IMR-90 (cell line): ENCODE data around the gene CNGB1. TPM values are rescaled to one million over a fixed set of nuclear protein-coding genes. Genes with fewer than 3 reads are reported as not detected.

Source experiments
- ATAC-seq: fragments of 200-7000 bp; cut with Tn5 transposase; 2 replicates; pipeline ENCODE4 v1.9.1; 2020; ENCODE audit warnings: low read depth, mild to moderate bottlenecking, moderate library complexity
- BruUV-seq: library from RNA; stranded (reverse); fragments of 400-500 nt; replicated peaks from 2 replicates; lab custom pipeline; 2021; lab: Mats Ljungman, UMichigan
- CTCF ChIA-PET: fragments of 300-600 bp; formaldehyde crosslinking; extraction: SDS; loops from one replicate; lab custom pipeline; 2021; ENCODE audit warnings: antibody characterized with exemption; lab: Yijun Ruan, JAX
- POLR2A ChIA-PET: fragments of 300-600 bp; sonication (Branson Sonifier 250); formaldehyde crosslinking; loops from one replicate; lab custom pipeline; 2022; ENCODE audit warnings: antibody characterized with exemption; ENCODE audit not compliant: unreplicated experiment; lab: Charles Lee
- DNase-seq: peaks from one replicate; pipeline ENCODE4 v3.0.0; 2013
- H2AFZ ChIP-seq: replicated peaks from 2 replicates; pipeline ENCODE3; 2013; ENCODE audit warnings: low read length, mild to moderate bottlenecking; ENCODE audit not compliant: poor library complexity
- H2AK5ac ChIP-seq: 2 replicates; pipeline ENCODE4 v1.6.1; 2013; ENCODE audit warnings: low read depth, low read length, inconsistent platforms
- H2AK9ac ChIP-seq: replicated peaks from 2 replicates; pipeline ENCODE3; 2013; ENCODE audit warnings: mild to moderate bottlenecking, low read depth, low read length, moderate library complexity; ENCODE audit not compliant: poor library complexity
- H2BK120ac ChIP-seq: 2 replicates; pipeline ENCODE4 v1.6.1; 2013; ENCODE audit warnings: low read depth, low read length, inconsistent platforms
- H2BK15ac ChIP-seq: 3 replicates; pipeline ENCODE4 v1.6.1; 2013; ENCODE audit warnings: low read depth, low read length, inconsistent platforms
- H2BK20ac ChIP-seq: 2 replicates; pipeline ENCODE4 v1.6.1; 2013; ENCODE audit warnings: low read depth, mild to moderate bottlenecking, inconsistent platforms, low read length, moderate library complexity
- H2BK5ac ChIP-seq: 2 replicates; pipeline ENCODE4 v1.6.1; 2013; ENCODE audit warnings: mild to moderate bottlenecking, low read depth, low read length, inconsistent platforms; ENCODE audit not compliant: poor library complexity, severe bottlenecking
- H3K14ac ChIP-seq: replicated peaks from 2 replicates; pipeline ENCODE4 v1.6.1; 2013; ENCODE audit warnings: low read depth, low read length, inconsistent platforms
- H3K18ac ChIP-seq: 2 replicates; pipeline ENCODE4 v1.6.1; 2013; ENCODE audit warnings: low read depth, low read length, control low read depth
- H3K23ac ChIP-seq: 2 replicates; pipeline ENCODE4 v1.6.1; 2013; ENCODE audit warnings: low read depth, low read length, inconsistent platforms
- H3K27ac ChIP-seq: 2 replicates; pipeline ENCODE4 v1.5.1; 2013; ENCODE audit warnings: mild to moderate bottlenecking, control low read depth, low read length; ENCODE audit not compliant: insufficient read depth
- H3K27me3 ChIP-seq: 2 replicates; pipeline ENCODE4 v1.6.1; 2013; ENCODE audit warnings: low read length; ENCODE audit not compliant: control insufficient read depth, insufficient read depth
- H3K36me3 ChIP-seq: 2 replicates; pipeline ENCODE4 v1.6.1; 2013; ENCODE audit warnings: low read length, mixed read lengths; ENCODE audit not compliant: control insufficient read depth, insufficient read depth
- H3K4ac ChIP-seq: 2 replicates; pipeline ENCODE4 v1.6.1; 2013; ENCODE audit warnings: low read depth, low read length, inconsistent platforms
- H3K4me1 ChIP-seq: 2 replicates; pipeline ENCODE4 v1.6.1; 2013; ENCODE audit warnings: low read length, mixed read lengths; ENCODE audit not compliant: control insufficient read depth, insufficient read depth
- H3K4me2 ChIP-seq: 2 replicates; pipeline ENCODE4 v1.6.1; 2013; ENCODE audit warnings: low read depth, mild to moderate bottlenecking, control low read depth, low read length, moderate library complexity
- H3K4me3 ChIP-seq: 2 replicates; pipeline ENCODE4 v1.5.1; 2013; ENCODE audit warnings: low read depth, mild to moderate bottlenecking, control low read depth, low read length, moderate library complexity; ENCODE audit not compliant: insufficient read depth
- H3K56ac ChIP-seq: 2 replicates; pipeline ENCODE4 v1.6.1; 2013; ENCODE audit warnings: low read length, inconsistent platforms; ENCODE audit not compliant: insufficient read depth; ENCODE audit errors: extremely low read depth
- H3K79me1 ChIP-seq, 2 experiments: 2 replicates each; pipeline ENCODE4 v1.6.1; 2013; ENCODE audit warnings: low read length in 2 of 2, inconsistent platforms in 1 of 2, low read depth in 1 of 2
- H3K9ac ChIP-seq: 2 replicates; pipeline ENCODE4 v1.6.1; 2013; ENCODE audit warnings: low read depth, low read length, control low read depth
- H3K9me1 ChIP-seq: 2 replicates; pipeline ENCODE4 v1.6.1; 2013; ENCODE audit warnings: low read length, inconsistent platforms; ENCODE audit not compliant: insufficient read depth
- H3K9me3 ChIP-seq: 2 replicates; pipeline ENCODE4 v1.6.1; 2013; ENCODE audit warnings: low read length; ENCODE audit not compliant: control insufficient read depth, insufficient read depth
- H4K20me1 ChIP-seq: 2 replicates; pipeline ENCODE4 v1.6.1; 2013; ENCODE audit warnings: low read length, inconsistent platforms; ENCODE audit not compliant: insufficient read depth
- H4K5ac ChIP-seq: 2 replicates; pipeline ENCODE4 v1.6.1; 2013; ENCODE audit warnings: mild to moderate bottlenecking, low read depth, low read length, control low read depth
- H4K8ac ChIP-seq, 2 experiments: 2 replicates each; pipeline ENCODE4 v1.6.1; 2013; ENCODE audit warnings: low read depth in 2 of 2, low read length in 2 of 2, control low read depth in 1 of 2, inconsistent platforms in 1 of 2
- H4K91ac ChIP-seq: 2 replicates; pipeline ENCODE4 v1.6.1; 2013; ENCODE audit warnings: low read depth, low read length, inconsistent platforms; ENCODE audit not compliant: insufficient read depth
- BHLHE40 ChIP-seq: fragments of 150-350 bp; IDR thresholded peaks from 2 replicates; pipeline ENCODE4 v1.6.1; 2016; ENCODE audit warnings: mild to moderate bottlenecking, low read depth, low read length
- CHD1 ChIP-seq: IDR thresholded peaks from 2 replicates; pipeline ENCODE4 v1.6.1; 2012; ENCODE audit warnings: low read depth, low read length, improper control_type of control experiment
- CTCF ChIP-seq: conservative IDR thresholded peaks from 2 replicates; pipeline ENCODE4 v1.5.1; 2012; ENCODE audit warnings: mild to moderate bottlenecking, low read depth, low read length, improper control_type of control experiment
- MAFK ChIP-seq: IDR thresholded peaks from 2 replicates; pipeline ENCODE4 v1.6.1; 2012; ENCODE audit warnings: low read depth, low read length, improper control_type of control experiment
- MAZ ChIP-seq: IDR thresholded peaks from 2 replicates; pipeline ENCODE4 v1.6.1; 2012; ENCODE audit warnings: low read depth, mild to moderate bottlenecking, low read length, improper control_type of control experiment, moderate library complexity, borderline replicate concordance
- MXI1 ChIP-seq: IDR thresholded peaks from 2 replicates; pipeline ENCODE4 v1.6.1; 2012; ENCODE audit warnings: low read depth, mild to moderate bottlenecking, low read length, moderate library complexity, borderline replicate concordance
- NFE2L2 ChIP-seq: fragments of 150-350 bp; IDR thresholded peaks from 2 replicates; pipeline ENCODE4 v1.6.1; 2016; ENCODE audit warnings: low read depth, mild to moderate bottlenecking, low read length
- RCOR1 ChIP-seq: IDR thresholded peaks from 2 replicates; pipeline ENCODE4 v1.6.1; 2012; ENCODE audit warnings: mild to moderate bottlenecking, low read length, improper control_type of control experiment; ENCODE audit not compliant: insufficient replicate concordance
- RFX5 ChIP-seq: IDR thresholded peaks from 2 replicates; pipeline ENCODE4 v1.8.0; 2012; ENCODE audit warnings: low read depth, mild to moderate bottlenecking, low read length, moderate library complexity
- SMC3 ChIP-seq: fragments of 150-350 bp; IDR thresholded peaks from 2 replicates; pipeline ENCODE4 v1.6.1; 2016; ENCODE audit warnings: low read depth, mild to moderate bottlenecking, antibody characterized with exemption, low read length, moderate library complexity
- WGBS, 2 experiments: methylation state at CpG; one replicate each; pipeline versions ENCODE4 v1.1.5 to v1.1.7; 2013; ENCODE audit warnings: missing lambda C conversion rate in 2 of 2; ENCODE audit not compliant: insufficient read length in 1 of 2; ENCODE audit errors: extremely low coverage in 2 of 2; 5-methylcytosine and 5-hydroxymethylcytosine counted together
- dilution Hi-C: fragments of 300-500 bp; cut with HindIII; formaldehyde crosslinking; loops from one replicate; pipeline ENCODE4 v1.14.3; 2018; ENCODE audit warnings: low sequenced_read_pairs; ENCODE audit not compliant: unreplicated experiment
- in situ Hi-C: fragments of 300-500 bp; cut with MboI; formaldehyde crosslinking; loops from 3 replicates; pipeline ENCODE4 v1.14.3; 2019; ENCODE audit warnings: low sequenced_read_pairs, inconsistent platforms, mixed read lengths
- intact Hi-C: fragments of 100-400 bp; cut with micrococcal nuclease; formaldehyde crosslinking; loops from 2 replicates; pipeline ENCODE4 v1.10.0; 2022
- polyA plus RNA-seq, 3 experiments: library from polyadenylated mRNA; depleted of rRNA; stranded (reverse); fragments of >200 nt; gene quantifications; 2 replicates each; pipeline ENCODE4 v1.2.3, GENCODE V29; 2012; ENCODE audit warnings: low replicate concordance in 1 of 3
- total RNA-seq: library from RNA; depleted of rRNA; stranded (reverse); fragments of >200 nt; gene quantifications from 2 replicates; pipeline ENCODE4 v1.2.3, GENCODE V29; 2012
- TF ChIP-seq, protein P1 (sequence below): fragments of 150-350 bp; IDR thresholded peaks from 2 replicates; pipeline ENCODE4 v1.6.1; 2017; ENCODE audit warnings: mild to moderate bottlenecking, antibody characterized with exemption, low read length, low read depth
- TF ChIP-seq, protein P2 (sequence below): fragments of 150-350 bp; IDR thresholded peaks from 2 replicates; pipeline ENCODE4 v1.6.1; 2016; ENCODE audit warnings: low read depth, mild to moderate bottlenecking, low read length, moderate library complexity, borderline replicate concordance

Gene CNGB1
- total and polyA plus RNA-seq, 2 of the 4 experiments (the other 2 are of a cell fraction) = not detected

- no peak for ATAC-seq
- no TSS peak for BruUV-seq
- H3K4ac ChIP-seq = no peak overlapping the region
- H3K36me3 ChIP-seq = no peaks in the 10 kb centered on the region
- CTCF ChIA-PET = no interaction called here
- H4K20me1 ChIP-seq = no peaks in the 10 kb centered on the region
- H3K79me1 ChIP-seq = no peaks in the 10 kb centered on the region
- no peak overlapping the region for H2BK20ac ChIP-seq
- peak overlapping the region; percentile 23 for H2AK9ac ChIP-seq
- H4K91ac ChIP-seq = no peak overlapping the region
- H3K4me1 ChIP-seq = no peaks in the 10 kb centered on the region
- in situ Hi-C loops (no loop called here), intact Hi-C loops (no loop called here), dilution Hi-C loops (no loop called here)
- H3K14ac ChIP-seq = no peak overlapping the region
- no peak overlapping the region for H3K4me2 ChIP-seq
- H4K5ac ChIP-seq = no peak overlapping the region
- H2AFZ ChIP-seq = no peak overlapping the region
- H2BK120ac ChIP-seq = no peak overlapping the region
- H3K27me3 ChIP-seq = peaks cover 40% of the 10 kb centered on the region
- H3K9me1 ChIP-seq = no peaks in the 10 kb centered on the region
- WGBS, 2 experiments = 0% methylated on average over 1 of the region's 12 CpGs; no CpG with 5 or more reads in 1 of the 2 experiments
- TF ChIP-seq NFE2L2 = no peak
- TF ChIP-seq, protein P1, sequence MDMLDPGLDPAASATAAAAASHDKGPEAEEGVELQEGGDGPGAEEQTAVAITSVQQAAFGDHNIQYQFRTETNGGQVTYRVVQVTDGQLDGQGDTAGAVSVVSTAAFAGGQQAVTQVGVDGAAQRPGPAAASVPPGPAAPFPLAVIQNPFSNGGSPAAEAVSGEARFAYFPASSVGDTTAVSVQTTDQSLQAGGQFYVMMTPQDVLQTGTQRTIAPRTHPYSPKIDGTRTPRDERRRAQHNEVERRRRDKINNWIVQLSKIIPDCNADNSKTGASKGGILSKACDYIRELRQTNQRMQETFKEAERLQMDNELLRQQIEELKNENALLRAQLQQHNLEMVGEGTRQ = no peak
- TF ChIP-seq SMC3 = no peak
- TF ChIP-seq, protein P2, sequence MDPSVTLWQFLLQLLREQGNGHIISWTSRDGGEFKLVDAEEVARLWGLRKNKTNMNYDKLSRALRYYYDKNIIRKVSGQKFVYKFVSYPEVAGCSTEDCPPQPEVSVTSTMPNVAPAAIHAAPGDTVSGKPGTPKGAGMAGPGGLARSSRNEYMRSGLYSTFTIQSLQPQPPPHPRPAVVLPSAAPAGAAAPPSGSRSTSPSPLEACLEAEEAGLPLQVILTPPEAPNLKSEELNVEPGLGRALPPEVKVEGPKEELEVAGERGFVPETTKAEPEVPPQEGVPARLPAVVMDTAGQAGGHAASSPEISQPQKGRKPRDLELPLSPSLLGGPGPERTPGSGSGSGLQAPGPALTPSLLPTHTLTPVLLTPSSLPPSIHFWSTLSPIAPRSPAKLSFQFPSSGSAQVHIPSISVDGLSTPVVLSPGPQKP = no peak
- TF ChIP-seq MXI1 = no peak
- TF ChIP-seq CHD1 = no peak
- TF ChIP-seq MAFK = no peak
- no peak for TF ChIP-seq MAZ
- no peak for TF ChIP-seq RFX5
- no peak for TF ChIP-seq CTCF
- TF ChIP-seq BHLHE40 = no peak
- no peak for TF ChIP-seq RCOR1
- H3K4me3 ChIP-seq = no peak overlapping the region
- H3K56ac ChIP-seq = no peak overlapping the region
- no peak overlapping the region for H2AK5ac ChIP-seq
- POLR2A ChIA-PET = no interaction called here
- no peak overlapping the region for H4K8ac ChIP-seq
- H2BK5ac ChIP-seq = no peak overlapping the region
- no peak overlapping the region for H3K9ac ChIP-seq
- H2BK15ac ChIP-seq = no peak overlapping the region
- H3K18ac ChIP-seq = no peak overlapping the region
- no peak overlapping the region for H3K23ac ChIP-seq
- H3K27ac ChIP-seq = no peak overlapping the region
- no peaks in the 10 kb centered on the region for H3K9me3 ChIP-seq
- no peak for DNase-seq
These were observed 6.6 kb upstream of the CNGB1 start for GRCh38 chr16:57977418-57978069.
